ENCODE results near the gene CDH12. TPM values are rescaled to one million over a fixed set of nuclear protein-coding genes. Genes with fewer than 3 reads are reported as not detected.

Gene CDH12
- total RNA-seq, 1 donor from 2014 or later: 23.5 TPM

DNA sequence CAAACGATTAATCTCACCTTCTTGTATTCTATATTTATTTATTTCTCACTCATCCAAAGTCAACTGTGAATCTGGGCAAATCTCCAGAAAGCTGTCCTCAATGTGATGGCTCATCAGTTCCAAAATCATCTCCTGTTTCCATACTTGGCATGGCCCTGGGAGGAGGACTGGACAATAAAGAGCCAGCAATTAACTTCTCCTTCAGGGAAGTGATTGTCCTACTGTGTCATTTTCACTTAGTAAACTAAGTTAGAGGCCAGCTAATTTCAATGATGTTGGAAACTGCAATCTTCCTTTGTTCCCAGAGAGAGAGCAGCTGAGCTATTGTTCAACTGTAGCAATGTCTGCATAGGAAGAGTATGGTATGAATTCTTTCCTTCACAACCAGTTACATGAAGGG, 17.5 kb downstream of the CDH12 start:
- Mint-ChIP-seq H3K4me1 (ENCODE audit: low read depth, unreplicated experiment) (no peaks in the 10 kb centered on the region), H3K36me3 (ENCODE audit: unreplicated experiment) (no peaks in the 10 kb centered on the region), H3K9me3 (ENCODE audit: unreplicated experiment) (peaks cover 2% of the 10 kb centered on the region), H3K27ac (ENCODE audit: unreplicated experiment) (no peak overlapping the region), H3K4me3 (ENCODE audit: unreplicated experiment) (no peak overlapping the region), H3K27me3 (ENCODE audit: unreplicated experiment) (no peaks in the 10 kb centered on the region)
- no peak for DNase-seq
- TF ChIP-seq CTCF (IDR thresholded peaks at IDR 0.05; ENCODE audit: partially characterized antibody, unreplicated experiment): no peak

GRCh38 chr5:22793463-22793862, 59.7 kb downstream of the CDH12 start:
- H3K27me3 Mint-ChIP-seq (ENCODE audit: unreplicated experiment): no peaks in the 10 kb centered on the region
- no peaks in the 10 kb centered on the region for H3K36me3 Mint-ChIP-seq (ENCODE audit: unreplicated experiment)
- no peak overlapping the region for H3K27ac Mint-ChIP-seq (ENCODE audit: unreplicated experiment)
- no peak overlapping the region for H3K4me3 Mint-ChIP-seq (ENCODE audit: unreplicated experiment)
- DNase-seq: no peak
- no peaks in the 10 kb centered on the region for H3K9me3 Mint-ChIP-seq (ENCODE audit: unreplicated experiment)
- no peak for TF ChIP-seq CTCF (IDR thresholded peaks at IDR 0.05; ENCODE audit: partially characterized antibody, unreplicated experiment)
- H3K4me1 Mint-ChIP-seq (ENCODE audit: low read depth, unreplicated experiment): no peaks in the 10 kb centered on the region

DNA sequence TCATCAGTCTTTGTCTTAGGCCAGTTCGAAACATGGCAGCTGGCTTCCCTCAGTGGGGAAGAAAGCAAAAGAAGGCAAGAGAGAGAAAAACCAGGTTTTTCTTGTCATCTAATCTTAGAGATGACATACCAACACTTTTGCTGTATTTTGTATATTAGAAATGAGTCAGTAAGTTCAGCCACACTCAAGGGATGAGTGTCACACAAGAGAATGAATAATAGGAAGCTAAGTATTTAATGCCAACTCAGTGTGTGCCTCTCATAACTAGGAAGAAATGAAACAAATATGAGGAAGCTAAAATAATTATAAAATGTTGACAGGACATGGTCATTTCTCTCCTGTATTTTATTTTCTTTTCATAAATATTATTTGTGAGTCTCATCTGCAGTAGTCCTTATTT, 65.3 kb downstream of the CDH12 start:
- DNase-seq: no peak
- TF ChIP-seq CTCF (IDR thresholded peaks at IDR 0.05; ENCODE audit: partially characterized antibody, unreplicated experiment): no peak

DNA sequence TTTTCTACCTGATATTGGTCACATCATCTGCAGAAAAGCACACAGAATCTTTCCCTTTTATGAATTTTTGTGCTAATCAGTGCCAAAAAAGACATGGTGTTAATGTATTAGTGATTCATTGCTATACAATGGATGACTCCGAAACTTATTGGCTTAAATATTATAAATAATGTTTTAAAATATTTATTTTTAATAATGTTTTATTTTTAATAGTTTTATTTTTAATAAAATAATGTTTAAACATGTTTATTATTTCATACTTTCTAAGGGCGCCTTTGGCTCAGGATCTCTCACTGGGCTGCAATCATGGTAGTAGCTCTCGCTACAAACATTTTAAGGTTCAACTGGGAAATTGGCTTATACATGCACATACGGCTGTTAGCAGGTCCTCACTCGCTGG, 65.7 kb downstream of the CDH12 start:
- H3K27me3 Mint-ChIP-seq (ENCODE audit: unreplicated experiment): no peaks in the 10 kb centered on the region
- H3K4me3 Mint-ChIP-seq (ENCODE audit: unreplicated experiment): no peak overlapping the region
- TF ChIP-seq CTCF (IDR thresholded peaks at IDR 0.05; ENCODE audit: partially characterized antibody, unreplicated experiment): no peak
- no peaks in the 10 kb centered on the region for H3K36me3 Mint-ChIP-seq (ENCODE audit: unreplicated experiment)
- H3K9me3 Mint-ChIP-seq (ENCODE audit: unreplicated experiment): no peaks in the 10 kb centered on the region
- no peak for DNase-seq
- no peak overlapping the region for H3K27ac Mint-ChIP-seq (ENCODE audit: unreplicated experiment)
- no peaks in the 10 kb centered on the region for H3K4me1 Mint-ChIP-seq (ENCODE audit: low read depth, unreplicated experiment)

More for the DNA sequence above, 65.3 kb downstream of the CDH12 start:
- Mint-ChIP-seq H3K27ac (ENCODE audit: unreplicated experiment) (no peak overlapping the region), H3K4me3 (ENCODE audit: unreplicated experiment) (no peak overlapping the region), H3K27me3 (ENCODE audit: unreplicated experiment) (no peaks in the 10 kb centered on the region), H3K36me3 (ENCODE audit: unreplicated experiment) (no peaks in the 10 kb centered on the region), H3K9me3 (ENCODE audit: unreplicated experiment) (no peaks in the 10 kb centered on the region), H3K4me1 (ENCODE audit: low read depth, unreplicated experiment) (no peaks in the 10 kb centered on the region)

- Mint-ChIP-seq H3K27ac (ENCODE audit: unreplicated experiment) (no peak overlapping the region), H3K36me3 (ENCODE audit: unreplicated experiment) (no peaks in the 10 kb centered on the region), H3K27me3 (ENCODE audit: unreplicated experiment) (no peaks in the 10 kb centered on the region), H3K9me3 (ENCODE audit: unreplicated experiment) (no peaks in the 10 kb centered on the region), H3K4me1 (ENCODE audit: low read depth, unreplicated experiment) (peaks cover 2% of the 10 kb centered on the region), H3K4me3 (ENCODE audit: unreplicated experiment) (no peak overlapping the region)
- no peak for DNase-seq
- TF ChIP-seq CTCF (IDR thresholded peaks at IDR 0.05; ENCODE audit: partially characterized antibody, unreplicated experiment): no peak
Observed at GRCh38 chr5:22780756-22781155, 72.4 kb downstream of the CDH12 start.
